ENCODE measurements around the gene AGBL1. TPM values are rescaled to one million over a fixed set of nuclear protein-coding genes. Genes with fewer than 3 reads are reported as not detected.

Gene AGBL1
- total RNA-seq, 1 experiment from 2014 or later, result not detected

GRCh38 chr15:86773736-86774135, 694.1 kb downstream of the AGBL1 start:
- Histone ChIP-seq H4K20me1 (ENCODE audit: control insufficient read depth, insufficient read depth, insufficient read length) (no peaks in the 10 kb centered on the region), H3T11ph (ENCODE audit: low read length) (no peak overlapping the region), H2AK5ac (ENCODE audit: insufficient read length, low read length) (no peak overlapping the region), H3K9ac (ENCODE audit: extremely low read depth, insufficient read length, low read length) (no peak overlapping the region), H3K23ac (ENCODE audit: insufficient read length, low read depth, low read length) (no peak overlapping the region), H4K5ac (ENCODE audit: insufficient read length, low read depth, low read length) (no peak overlapping the region), H2BK120ac (ENCODE audit: low read depth, low read length, poor library complexity, severe bottlenecking) (no peak overlapping the region), H3K9me3 (ENCODE audit: control insufficient read depth, low read depth, low read length) (no peaks in the 10 kb centered on the region), H3K14ac (ENCODE audit: insufficient read depth, low read length) (no peak overlapping the region), H4K8ac (replicated peaks; ENCODE audit: insufficient read length, low read depth, low read length) (no peak overlapping the region), H3K56ac (ENCODE audit: insufficient read length, low read depth, low read length) (no peak overlapping the region), H3K79me1 (ENCODE audit: insufficient read depth, low read depth, low read length, poor library complexity, severe bottlenecking) (no peaks in the 10 kb centered on the region), H2BK5ac (ENCODE audit: insufficient read length, low read length) (no peak overlapping the region), H3K4me1 (ENCODE audit: insufficient read depth, low read length) (no peaks in the 10 kb centered on the region), H2BK20ac (ENCODE audit: low read depth, low read length, poor library complexity, severe bottlenecking) (no peak overlapping the region), H2BK12ac (ENCODE audit: insufficient read length, low read depth, low read length) (no peak overlapping the region), H3K4ac (ENCODE audit: low read depth, low read length) (no peak overlapping the region), H2AFZ (ENCODE audit: low read length) (no peak overlapping the region), H3K23me2 (ENCODE audit: insufficient read length, low read depth, low read length, poor library complexity, severe bottlenecking) (no peaks in the 10 kb centered on the region), H3K18ac (ENCODE audit: insufficient read length, low read depth, low read length) (no peak overlapping the region), H4K91ac (ENCODE audit: insufficient read length, low read depth, low read length) (no peak overlapping the region), H3K79me2 (ENCODE audit: insufficient read depth, low read length) (no peaks in the 10 kb centered on the region), H3K27ac (ENCODE audit: insufficient read length, low read depth, low read length) (no peak overlapping the region), H3K4me2 (ENCODE audit: insufficient read depth, insufficient read length, low read length) (no peak overlapping the region), H2BK15ac (ENCODE audit: low read depth, low read length) (no peak overlapping the region), H3K27me3 (ENCODE audit: insufficient read depth, low read length) (no peaks in the 10 kb centered on the region)
- no peak for DNase-seq
- H3K27me3 Mint-ChIP-seq (ENCODE audit: low read depth), result no peaks in the 10 kb centered on the region
- H3K27ac Mint-ChIP-seq, result no peak overlapping the region
- WGBS (ENCODE audit: extremely low coverage, insufficient read length, low lambda C conversion rate), result no CpG with 5 or more reads among the region's 1 CpG
- TF ChIP-seq CTCF (conservative IDR thresholded peaks at IDR 0.05), result no peak
- peaks cover 0 to 4% (median 4%) of the 10 kb centered on the region in 3 experiments; a peak in 5 of 7 replicates for H3K36me3 Mint-ChIP-seq (ENCODE audit: insufficient read depth in 1 of 3, low read depth in 3 of 3)
- H3K9me3 Mint-ChIP-seq, result peaks cover 3 to 5% of the 10 kb centered on the region in 2 experiments; a peak in 3 of 5 replicates
- H3K4me1 Mint-ChIP-seq, result no peaks in the 10 kb centered on the region
- H3K4me3 Mint-ChIP-seq, result no peak overlapping the region

All from H9 (cell line).